ENCODE measurements around the gene MMP25. TPM values are rescaled to one million over a fixed set of nuclear protein-coding genes. Genes with fewer than 3 reads are reported as not detected.

MMP25 gene
- total and polyA plus RNA-seq, 9 of the 15 experiments (the other 6 are each of a cell fraction or from before 2014, with no cell fraction given), result 0.03 to 0.04 TPM; not detected in 7

- H3K36me3 ChIP-seq (ENCODE audit: control insufficient read depth, insufficient read depth, low read length), result peaks cover 30% of the 10 kb centered on the region; the same call in 2 of the 3 replicates
- intact Hi-C loops (cut with micrococcal nuclease) (loop anchor here (10.0 kb wide), 1 partner anchor 57 kb away; the partner anchor contains the start of genes KREMEN2 and PAQR4), in situ Hi-C loops (cut with MboI) (no loop called here)
- FAIRE-seq (peak; percentile 61), ATAC-seq (peak; percentile 77), DNase-seq (ENCODE audit: extremely low read depth in 1 of 4, low spot score in 3 of 4) (peak; percentile 71 to 91 (median 78))
- CTCF ChIA-PET (ENCODE audit: low intra/inter-chr PET ratio), result no interaction called here
- peaks cover 28% of the 10 kb centered on the region for H4K20me1 ChIP-seq (replicated peaks; ENCODE audit: control insufficient read depth, insufficient read depth, low read length)
- H3K4me1 ChIP-seq (replicated peaks in 1 of 2; ENCODE audit: control insufficient read depth in 2 of 2, insufficient read depth in 2 of 2, low read length in 2 of 2), result peaks cover 30 to 87% of the 10 kb centered on the region in 2 experiments
- peak overlapping the region; percentile 82 for H3K4me3 ChIP-seq
- BruUV-seq (replicated peaks), result no TSS peak
- H3K79me2 ChIP-seq (ENCODE audit: control insufficient read depth, insufficient read depth, low read length), result peaks cover 42% of the 10 kb centered on the region
- H2AFZ ChIP-seq (ENCODE audit: low read depth, low read length), result no peak overlapping the region; the same call in 1 of the 2 replicates
- H3K4me2 ChIP-seq (ENCODE audit: insufficient read depth, low read length), result peak overlapping the region; percentile 83
- peak overlapping the region; percentile 88 to 94 for H3K9ac ChIP-seq (ENCODE audit: insufficient read depth in 1 of 2, low read depth in 2 of 2, low read length in 2 of 2)
- H3K9me1 ChIP-seq (ENCODE audit: control insufficient read depth, insufficient read depth, low read length), result peaks cover 2% of the 10 kb centered on the region
- H3K27me3 ChIP-seq (ENCODE audit: control insufficient read depth in 2 of 2, insufficient read depth in 2 of 2, low read length in 2 of 2), result no peaks in the 10 kb centered on the region
- WGBS (ENCODE audit: insufficient coverage, low coverage, missing lambda C conversion rate), result 3% methylated on average over 24 of the region's 25 CpGs
- H3K27ac ChIP-seq (ENCODE audit: extremely low read depth, low read depth, low read length), result peak overlapping the region; percentile 90
- no peaks in the 10 kb centered on the region for H3K9me3 ChIP-seq (replicated peaks; ENCODE audit: control insufficient read depth, insufficient read depth, low read depth, low read length)
- POLR2A ChIA-PET, result interaction anchor here (0.6 to 3.3 kb wide), 8 partner anchors 9 to 555 kb away, joined by 3 to 29 read pairs (median 6); no protein-coding TSS in a partner anchor
- TF ChIP-seq, protein P1, sequence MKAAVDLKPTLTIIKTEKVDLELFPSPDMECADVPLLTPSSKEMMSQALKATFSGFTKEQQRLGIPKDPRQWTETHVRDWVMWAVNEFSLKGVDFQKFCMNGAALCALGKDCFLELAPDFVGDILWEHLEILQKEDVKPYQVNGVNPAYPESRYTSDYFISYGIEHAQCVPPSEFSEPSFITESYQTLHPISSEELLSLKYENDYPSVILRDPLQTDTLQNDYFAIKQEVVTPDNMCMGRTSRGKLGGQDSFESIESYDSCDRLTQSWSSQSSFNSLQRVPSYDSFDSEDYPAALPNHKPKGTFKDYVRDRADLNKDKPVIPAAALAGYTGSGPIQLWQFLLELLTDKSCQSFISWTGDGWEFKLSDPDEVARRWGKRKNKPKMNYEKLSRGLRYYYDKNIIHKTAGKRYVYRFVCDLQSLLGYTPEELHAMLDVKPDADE (conservative IDR thresholded peaks at IDR 0.05; ENCODE audit: control insufficient read depth, low read depth, low read length), result 0 out of 2 replicates have a peak, but pooled peaks have one; percentile 49
- TF ChIP-seq RBM17 (IDR thresholded peaks at IDR 0.05; ENCODE audit: borderline replicate concordance, low read depth, low read length) (no peak), ZNF3 (CRISPR knock-in tag; IDR thresholded peaks at IDR 0.05) (no peak), UBTF (IDR thresholded peaks at IDR 0.05; ENCODE audit: borderline replicate concordance in 1 of 2, low read depth in 2 of 2, low read length in 2 of 2) (0 out of 4 replicates have a peak, but pooled peaks of 1 of the 2 experiments have one; percentile 3), RFX7 (CRISPR knock-in tag; IDR thresholded peaks at IDR 0.05) (no peak), EGR1 (conservative IDR thresholded peaks at IDR 0.05) (peak; percentile 59), PPARD (CRISPR knock-in tag; IDR thresholded peaks at IDR 0.05) (no peak), POLR3G (IDR thresholded peaks at IDR 0.05; ENCODE audit: extremely low read depth, insufficient read length, insufficient replicate concordance) (no peak), ZNF280A (IDR thresholded peaks at IDR 0.05; ENCODE audit: low read depth, partially characterized antibody) (no peak)
- TF ChIP-seq, protein P2, sequence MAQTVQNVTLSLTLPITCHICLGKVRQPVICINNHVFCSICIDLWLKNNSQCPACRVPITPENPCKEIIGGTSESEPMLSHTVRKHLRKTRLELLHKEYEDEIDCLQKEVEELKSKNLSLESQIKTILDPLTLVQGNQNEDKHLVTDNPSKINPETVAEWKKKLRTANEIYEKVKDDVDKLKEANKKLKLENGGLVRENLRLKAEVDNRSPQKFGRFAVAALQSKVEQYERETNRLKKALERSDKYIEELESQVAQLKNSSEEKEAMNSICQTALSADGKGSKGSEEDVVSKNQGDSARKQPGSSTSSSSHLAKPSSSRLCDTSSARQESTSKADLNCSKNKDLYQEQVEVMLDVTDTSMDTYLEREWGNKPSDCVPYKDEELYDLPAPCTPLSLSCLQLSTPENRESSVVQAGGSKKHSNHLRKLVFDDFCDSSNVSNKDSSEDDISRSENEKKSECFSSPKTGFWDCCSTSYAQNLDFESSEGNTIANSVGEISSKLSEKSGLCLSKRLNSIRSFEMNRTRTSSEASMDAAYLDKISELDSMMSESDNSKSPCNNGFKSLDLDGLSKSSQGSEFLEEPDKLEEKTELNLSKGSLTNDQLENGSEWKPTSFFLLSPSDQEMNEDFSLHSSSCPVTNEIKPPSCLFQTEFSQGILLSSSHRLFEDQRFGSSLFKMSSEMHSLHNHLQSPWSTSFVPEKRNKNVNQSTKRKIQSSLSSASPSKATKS (CRISPR knock-in tag; IDR thresholded peaks at IDR 0.05), result no peak
- TF ChIP-seq, protein P3, sequence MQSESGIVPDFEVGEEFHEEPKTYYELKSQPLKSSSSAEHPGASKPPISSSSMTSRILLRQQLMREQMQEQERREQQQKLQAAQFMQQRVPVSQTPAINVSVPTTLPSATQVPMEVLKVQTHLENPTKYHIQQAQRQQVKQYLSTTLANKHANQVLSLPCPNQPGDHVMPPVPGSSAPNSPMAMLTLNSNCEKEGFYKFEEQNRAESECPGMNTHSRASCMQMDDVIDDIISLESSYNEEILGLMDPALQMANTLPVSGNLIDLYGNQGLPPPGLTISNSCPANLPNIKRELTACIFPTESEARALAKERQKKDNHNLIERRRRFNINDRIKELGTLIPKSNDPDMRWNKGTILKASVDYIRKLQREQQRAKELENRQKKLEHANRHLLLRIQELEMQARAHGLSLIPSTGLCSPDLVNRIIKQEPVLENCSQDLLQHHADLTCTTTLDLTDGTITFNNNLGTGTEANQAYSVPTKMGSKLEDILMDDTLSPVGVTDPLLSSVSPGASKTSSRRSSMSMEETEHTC (IDR thresholded peaks at IDR 0.05), result no peak
Observed at GRCh38 chr16:3021449-3022207, 24.7 kb upstream of the MMP25 start.

All from K562 (cell line).